GM20431 (cell line): ENCODE results near the gene FREM1.

Experiments used
- in situ Hi-C: fragments of 300-500 bp; cut with MseI, MboI; formaldehyde crosslinking; loops from one replicate; pipeline ENCODE4 v1.15.0; 2020; ENCODE audit warnings: low sequenced_read_pairs; ENCODE audit not compliant: unreplicated experiment

FREM1 gene

GRCh38 chr9:14827805-14828204 is 82.4 kb downstream of the FREM1 start:
- in situ Hi-C loops = no loop called here

GRCh38 chr9:14824481-14824880 is 85.7 kb downstream of the FREM1 start:
- in situ Hi-C loops = no loop called here

GRCh38 chr9:14823800-14824199 is 86.4 kb downstream of the FREM1 start:
- in situ Hi-C loops = no loop called here

GRCh38 chr9:14822666-14823065 is 87.6 kb downstream of the FREM1 start:
- in situ Hi-C loops = no loop called here

- in situ Hi-C loops = no loop called here
Measured at GRCh38 chr9:14819183-14819582, 91.0 kb downstream of the FREM1 start.

- in situ Hi-C loops = no loop called here
Measured at GRCh38 chr9:14814249-14814628, 96.0 kb downstream of the FREM1 start.

- in situ Hi-C loops = no loop called here
Measured at GRCh38 chr9:14813336-14814248, 96.6 kb downstream of the FREM1 start.

- in situ Hi-C loops = no loop called here
Measured at GRCh38 chr9:14812806-14813205, 97.4 kb downstream of the FREM1 start.

- in situ Hi-C loops = no loop called here
Measured at GRCh38 chr9:14811844-14812243, 98.4 kb downstream of the FREM1 start.

GRCh38 chr9:14806941-14807520 is 103.2 kb downstream of the FREM1 start:
- in situ Hi-C loops = no loop called here

GRCh38 chr9:14799030-14799429 is 111.2 kb downstream of the FREM1 start:
- in situ Hi-C loops = no loop called here

- in situ Hi-C loops = no loop called here
Measured at GRCh38 chr9:14797435-14797834, 112.8 kb downstream of the FREM1 start.

GRCh38 chr9:14793389-14793788 is 116.8 kb downstream of the FREM1 start:
- in situ Hi-C loops = no loop called here

- in situ Hi-C loops = no loop called here
Measured at GRCh38 chr9:14790628-14791027, 119.6 kb downstream of the FREM1 start.

GRCh38 chr9:14788846-14789245 is 121.4 kb downstream of the FREM1 start:
- in situ Hi-C loops = no loop called here

- in situ Hi-C loops = no loop called here
Measured at GRCh38 chr9:14783358-14783757, 126.9 kb downstream of the FREM1 start.

GRCh38 chr9:14782286-14783051 is 127.8 kb downstream of the FREM1 start:
- in situ Hi-C loops = no loop called here

GRCh38 chr9:14780693-14781092 is 129.5 kb downstream of the FREM1 start:
- in situ Hi-C loops = no loop called here

GRCh38 chr9:14780251-14780650 is 130.0 kb downstream of the FREM1 start:
- in situ Hi-C loops = no loop called here

GRCh38 chr9:14779566-14780022 is 130.6 kb downstream of the FREM1 start:
- in situ Hi-C loops = no loop called here

GRCh38 chr9:14778565-14778964 is 131.7 kb downstream of the FREM1 start:
- in situ Hi-C loops = no loop called here
